Measurements from ENCODE around the gene ARRB2. TPM values are rescaled to one million over a fixed set of nuclear protein-coding genes. Genes with fewer than 3 reads are reported as not detected.

ARRB2 gene
- total RNA-seq, 1 experiment from 2014 or later: 21.1 TPM

DNA sequence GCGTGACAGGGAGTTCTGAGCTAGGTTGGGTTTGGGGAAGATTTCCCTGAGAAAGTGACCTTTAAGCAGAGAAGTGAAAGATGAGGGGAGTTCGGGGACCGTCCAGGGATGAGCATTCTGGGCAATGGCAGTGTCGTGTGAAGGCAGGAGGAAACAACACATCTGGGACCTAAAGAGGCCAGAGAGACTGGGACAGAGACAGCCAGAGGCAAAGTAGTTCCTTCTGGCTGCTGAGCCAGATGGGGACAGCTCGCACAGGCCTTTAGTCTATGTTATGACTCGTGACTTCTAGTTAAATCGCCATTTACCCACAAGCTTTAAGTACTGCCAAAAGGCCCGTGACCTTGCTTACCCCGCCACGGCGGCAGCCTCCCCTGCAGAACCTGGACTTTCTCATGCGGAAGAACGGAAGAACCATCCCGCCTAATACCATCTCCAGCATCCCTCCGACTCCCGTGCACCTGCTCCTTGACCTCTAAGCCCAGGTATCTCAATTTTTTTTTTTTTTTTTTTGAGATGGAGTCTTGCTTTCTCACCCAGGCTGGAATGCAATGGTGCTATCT is 12.3 kb downstream of the ARRB2 start:
- H3K4me1 Mint-ChIP-seq (ENCODE audit: low read depth, unreplicated experiment): peaks cover 40% of the 10 kb centered on the region
- peaks cover 23% of the 10 kb centered on the region for H3K36me3 Mint-ChIP-seq (ENCODE audit: insufficient read depth, unreplicated experiment)
- intact Hi-C loops (cut with micrococcal nuclease; ENCODE audit: unreplicated experiment): no loop called here
- CTCF ChIA-PET: no interaction called here
- no peaks in the 10 kb centered on the region for H3K9me3 Mint-ChIP-seq (ENCODE audit: low read depth, unreplicated experiment)
- TF ChIP-seq, protein P1, sequence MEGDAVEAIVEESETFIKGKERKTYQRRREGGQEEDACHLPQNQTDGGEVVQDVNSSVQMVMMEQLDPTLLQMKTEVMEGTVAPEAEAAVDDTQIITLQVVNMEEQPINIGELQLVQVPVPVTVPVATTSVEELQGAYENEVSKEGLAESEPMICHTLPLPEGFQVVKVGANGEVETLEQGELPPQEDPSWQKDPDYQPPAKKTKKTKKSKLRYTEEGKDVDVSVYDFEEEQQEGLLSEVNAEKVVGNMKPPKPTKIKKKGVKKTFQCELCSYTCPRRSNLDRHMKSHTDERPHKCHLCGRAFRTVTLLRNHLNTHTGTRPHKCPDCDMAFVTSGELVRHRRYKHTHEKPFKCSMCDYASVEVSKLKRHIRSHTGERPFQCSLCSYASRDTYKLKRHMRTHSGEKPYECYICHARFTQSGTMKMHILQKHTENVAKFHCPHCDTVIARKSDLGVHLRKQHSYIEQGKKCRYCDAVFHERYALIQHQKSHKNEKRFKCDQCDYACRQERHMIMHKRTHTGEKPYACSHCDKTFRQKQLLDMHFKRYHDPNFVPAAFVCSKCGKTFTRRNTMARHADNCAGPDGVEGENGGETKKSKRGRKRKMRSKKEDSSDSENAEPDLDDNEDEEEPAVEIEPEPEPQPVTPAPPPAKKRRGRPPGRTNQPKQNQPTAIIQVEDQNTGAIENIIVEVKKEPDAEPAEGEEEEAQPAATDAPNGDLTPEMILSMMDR (IDR thresholded peaks at IDR 0.05; ENCODE audit: unreplicated experiment): no peak
- no TSS peak for BruUV-seq (replicated peaks)
- no peak overlapping the region for H3K4me3 Mint-ChIP-seq (ENCODE audit: low read depth, unreplicated experiment)
- DNase-seq: no peak
- no peak overlapping the region for H3K27ac Mint-ChIP-seq (ENCODE audit: unreplicated experiment)
- peaks cover 27% of the 10 kb centered on the region for H3K27me3 Mint-ChIP-seq (ENCODE audit: unreplicated experiment)

DNA sequence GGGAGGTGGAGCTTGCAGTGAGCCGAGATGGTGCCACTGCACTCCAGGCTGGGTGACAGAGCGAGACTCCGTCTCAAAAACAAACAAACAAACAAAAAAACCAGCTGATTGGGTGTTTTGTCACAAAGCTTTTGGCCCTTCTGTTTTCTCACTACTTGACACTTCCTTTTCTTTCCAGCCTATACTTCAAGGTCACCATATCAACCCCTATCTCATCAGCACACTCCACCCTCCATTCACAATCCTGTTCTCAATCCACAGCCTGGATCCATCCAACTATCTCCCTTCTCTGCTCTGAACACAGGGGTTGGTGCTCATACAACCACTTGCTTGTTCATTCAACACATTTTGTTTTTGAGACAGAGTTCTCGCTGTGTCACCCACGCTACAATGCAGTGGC is 14.2 kb downstream of the ARRB2 start:
- no peak overlapping the region for H3K27ac Mint-ChIP-seq (ENCODE audit: unreplicated experiment)
- H3K27me3 Mint-ChIP-seq (ENCODE audit: unreplicated experiment): peaks cover 19% of the 10 kb centered on the region
- peaks cover 21% of the 10 kb centered on the region for H3K36me3 Mint-ChIP-seq (ENCODE audit: insufficient read depth, unreplicated experiment)
- H3K4me1 Mint-ChIP-seq (ENCODE audit: low read depth, unreplicated experiment): peaks cover 33% of the 10 kb centered on the region
- BruUV-seq (replicated peaks): no TSS peak
- no peaks in the 10 kb centered on the region for H3K9me3 Mint-ChIP-seq (ENCODE audit: low read depth, unreplicated experiment)
- H3K4me3 Mint-ChIP-seq (ENCODE audit: low read depth, unreplicated experiment): no peak overlapping the region
- DNase-seq: no peak
- TF ChIP-seq, protein P1 (IDR thresholded peaks at IDR 0.05; ENCODE audit: unreplicated experiment): no peak
- intact Hi-C loops (cut with micrococcal nuclease; ENCODE audit: unreplicated experiment): no loop called here
- CTCF ChIA-PET: interaction anchor here (0.6 kb wide), 1 partner anchor 10 kb away, joined by 3 read pairs; no protein-coding TSS in a partner anchor

DNA sequence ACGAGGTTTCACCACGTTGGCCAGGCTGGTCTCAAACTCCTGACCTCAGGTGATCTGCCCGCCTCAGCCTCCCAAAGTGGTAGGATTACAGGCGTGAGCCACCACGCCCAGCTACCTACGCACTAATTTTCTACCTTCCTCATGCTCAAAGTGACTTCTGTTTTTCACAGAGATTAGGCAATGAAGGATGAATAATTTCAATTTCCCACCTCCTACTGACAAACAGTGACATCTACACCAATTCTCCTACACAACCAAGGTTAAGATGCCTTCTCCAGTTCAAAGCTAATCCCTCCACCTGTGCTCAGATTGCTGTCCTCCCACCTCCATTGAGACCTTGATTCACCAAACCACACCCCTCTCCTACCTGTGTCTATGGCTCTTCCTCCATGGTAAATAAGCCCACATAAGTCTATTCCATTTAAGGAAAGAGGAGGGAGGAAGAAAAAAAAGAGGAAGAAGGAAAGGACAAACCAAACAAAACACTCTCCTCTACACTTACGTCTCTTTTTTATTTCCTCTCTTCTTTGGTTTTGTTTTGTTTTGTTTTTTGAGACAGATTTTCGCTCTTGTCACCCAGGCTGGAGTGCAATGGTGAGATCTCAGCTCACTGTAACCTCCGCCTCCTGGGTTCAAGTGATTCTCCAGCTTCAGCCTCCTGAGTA is 15.3 kb downstream of the ARRB2 start:
- Mint-ChIP-seq H3K27me3 (ENCODE audit: unreplicated experiment) (peaks cover 15% of the 10 kb centered on the region), H3K9me3 (ENCODE audit: low read depth, unreplicated experiment) (no peaks in the 10 kb centered on the region), H3K4me3 (ENCODE audit: low read depth, unreplicated experiment) (no peak overlapping the region), H3K4me1 (ENCODE audit: low read depth, unreplicated experiment) (peaks cover 22% of the 10 kb centered on the region), H3K27ac (ENCODE audit: unreplicated experiment) (no peak overlapping the region), H3K36me3 (ENCODE audit: insufficient read depth, unreplicated experiment) (peaks cover 16% of the 10 kb centered on the region)
- BruUV-seq (replicated peaks): no TSS peak
- no peak for DNase-seq
- CTCF ChIA-PET: no interaction called here
- intact Hi-C loops (cut with micrococcal nuclease; ENCODE audit: unreplicated experiment): no loop called here
- TF ChIP-seq, protein P1 (IDR thresholded peaks at IDR 0.05; ENCODE audit: unreplicated experiment): no peak

DNA sequence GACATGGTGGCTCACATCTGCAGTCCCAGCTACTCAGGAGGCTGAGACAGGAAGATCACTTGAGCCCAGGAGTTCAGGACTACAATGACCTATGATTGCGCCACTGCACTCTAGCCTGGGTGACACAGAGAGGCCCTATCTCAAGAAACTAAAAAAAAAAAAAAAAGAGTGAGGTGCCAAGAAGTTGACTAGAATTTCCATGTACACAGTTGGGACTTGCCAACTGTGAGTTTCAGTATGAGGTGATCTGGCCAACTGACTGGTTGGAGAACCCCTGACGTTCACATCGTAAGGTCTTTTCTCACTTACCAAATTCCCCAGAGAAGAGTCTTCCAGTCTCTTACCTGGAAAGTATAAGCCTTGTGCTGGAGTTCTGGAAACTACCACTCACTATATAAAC is 17.7 kb downstream of the ARRB2 start:
- no peak overlapping the region for H3K27ac Mint-ChIP-seq (ENCODE audit: unreplicated experiment)
- H3K4me1 Mint-ChIP-seq (ENCODE audit: low read depth, unreplicated experiment): no peaks in the 10 kb centered on the region
- intact Hi-C loops (cut with micrococcal nuclease; ENCODE audit: unreplicated experiment): no loop called here
- no peak overlapping the region for H3K4me3 Mint-ChIP-seq (ENCODE audit: low read depth, unreplicated experiment)
- TF ChIP-seq, protein P1 (IDR thresholded peaks at IDR 0.05; ENCODE audit: unreplicated experiment): no peak
- no peak for DNase-seq
- CTCF ChIA-PET: no interaction called here
- H3K36me3 Mint-ChIP-seq (ENCODE audit: insufficient read depth, unreplicated experiment): peaks cover 13% of the 10 kb centered on the region
- peaks cover 15% of the 10 kb centered on the region for H3K27me3 Mint-ChIP-seq (ENCODE audit: unreplicated experiment)
- no TSS peak for BruUV-seq (replicated peaks)
- no peaks in the 10 kb centered on the region for H3K9me3 Mint-ChIP-seq (ENCODE audit: low read depth, unreplicated experiment)
